ENCODE measurements around the gene WRAP73.
A peak's percentile ranks its signal among the peaks of the same experiment; 100 is the strongest.

The WRAP73 gene

DNA sequence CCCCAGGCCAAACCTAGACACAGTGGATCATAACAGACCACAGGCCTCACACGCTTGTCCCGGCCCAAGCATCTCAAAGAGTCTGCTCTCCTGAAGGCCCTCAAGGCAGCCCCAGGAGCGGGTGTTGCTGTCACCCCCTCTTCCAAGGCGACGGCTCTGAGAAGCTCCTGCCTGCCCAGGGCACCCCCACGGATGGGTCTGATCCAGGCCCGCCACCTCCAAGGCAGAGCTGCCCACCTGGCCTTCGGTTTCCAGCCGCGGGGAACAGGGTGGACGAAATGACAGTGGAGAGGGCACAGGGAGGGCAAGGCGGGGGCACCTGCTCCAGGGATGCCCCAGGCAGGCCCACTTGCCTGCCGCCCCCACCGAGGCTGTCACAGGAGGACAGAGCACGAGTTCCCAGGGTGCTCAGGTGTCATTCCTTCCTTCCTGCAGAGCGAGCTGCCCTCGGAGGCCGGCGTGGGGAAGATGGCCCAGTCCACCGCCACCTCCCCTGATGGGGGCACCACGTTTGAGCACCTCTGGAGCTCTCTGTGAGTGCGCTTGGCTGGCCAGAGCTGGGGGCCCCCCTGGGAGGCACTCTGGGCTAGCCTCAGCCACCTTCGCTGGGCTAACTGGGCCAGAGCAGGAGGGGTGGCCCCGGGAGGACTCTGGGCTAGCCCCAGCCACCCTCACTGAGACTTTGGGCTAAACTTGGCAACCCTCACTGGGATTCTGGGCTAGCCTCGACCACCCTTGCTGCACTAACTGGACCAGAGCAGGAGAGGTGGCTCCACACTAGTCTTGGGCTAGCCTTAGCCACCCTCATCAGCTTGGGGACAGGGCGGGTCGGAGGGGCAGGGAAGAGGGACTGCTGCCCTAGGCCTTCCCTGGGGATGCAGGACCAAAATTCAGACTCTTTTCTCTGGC, 32.2 kb upstream of the WRAP73 start:
- DNase-seq (ENCODE audit: low spot score), result no peak

DNA sequence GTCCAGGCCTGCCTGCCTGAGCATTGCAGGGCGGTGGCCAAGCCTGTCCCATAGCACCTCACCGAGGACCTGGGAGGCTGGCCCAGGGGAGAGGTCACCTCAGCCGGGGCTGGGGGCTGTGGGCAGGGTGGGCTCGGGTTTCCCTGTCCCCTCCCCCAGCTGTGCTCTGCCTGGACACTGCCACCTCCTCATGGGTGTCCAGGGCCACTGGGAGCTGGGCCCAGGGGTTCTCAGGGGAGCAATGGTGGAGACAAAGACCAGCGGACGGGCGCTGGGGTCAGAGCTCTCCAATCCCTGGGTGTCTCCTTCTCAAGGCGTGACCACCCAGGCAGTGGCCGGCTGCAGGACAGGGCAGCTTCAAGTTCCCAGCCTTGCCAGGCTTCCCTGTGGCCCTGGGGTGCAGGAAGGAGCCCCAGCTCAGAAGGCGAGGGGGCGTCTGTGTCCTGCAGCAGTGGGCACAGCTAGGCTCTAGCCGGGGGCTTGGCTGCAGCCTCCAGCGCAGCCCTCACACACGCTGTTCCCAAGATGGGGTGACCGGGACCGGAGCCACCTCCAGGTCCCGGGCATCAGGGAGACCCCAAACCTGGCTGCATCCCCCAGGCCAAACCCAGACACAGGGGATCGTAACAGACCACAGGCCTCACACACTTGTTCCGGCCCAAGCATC, 31.5 kb upstream of the WRAP73 start:
- DNase-seq (ENCODE audit: low spot score), result no peak

DNA sequence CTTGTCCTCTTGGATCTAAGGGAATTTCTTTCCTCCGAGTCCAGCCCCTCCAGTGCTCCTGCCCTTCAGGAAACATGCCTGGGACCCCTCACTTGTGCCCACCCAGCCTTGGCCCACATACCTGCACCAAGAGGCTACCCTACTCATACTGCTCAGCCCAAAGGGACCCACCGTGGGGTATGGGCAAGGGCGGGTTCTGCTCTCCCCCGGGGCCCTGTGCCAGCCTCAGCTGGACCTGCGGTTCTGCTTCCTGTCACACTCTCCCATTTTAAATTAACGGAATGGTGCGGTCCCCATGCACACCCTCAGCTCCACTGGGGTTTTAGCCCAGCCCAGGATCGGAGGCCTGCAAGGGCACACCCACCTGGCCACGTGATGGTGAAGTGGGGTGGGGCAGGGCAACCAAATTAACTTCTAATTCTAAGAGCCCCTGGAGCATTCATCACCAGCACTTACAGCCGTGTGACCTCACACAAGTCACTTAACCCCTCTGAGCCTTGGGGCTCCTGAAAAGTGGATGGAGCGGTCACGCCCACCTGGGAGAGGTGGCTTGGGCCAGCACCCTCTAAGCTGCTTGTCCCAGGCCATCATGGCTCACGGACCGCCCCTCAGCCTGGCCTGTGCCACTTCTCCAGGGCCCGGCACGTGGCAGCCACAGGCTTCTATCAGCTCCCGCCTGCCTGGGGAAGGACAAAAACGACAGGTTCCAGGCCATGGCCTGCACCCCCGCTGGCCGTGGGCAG, 30.8 kb upstream of the WRAP73 start:
- peak; percentile 20 for DNase-seq (ENCODE audit: low spot score)

- DNase-seq (ENCODE audit: low spot score), result no peak
These were observed 30.0 kb upstream of the WRAP73 start for GRCh38 chr1:3679799-3680453.

GRCh38 chr1:3679098-3679555, 29.2 kb upstream of the WRAP73 start:
- no peak for DNase-seq (ENCODE audit: low spot score)

DNA sequence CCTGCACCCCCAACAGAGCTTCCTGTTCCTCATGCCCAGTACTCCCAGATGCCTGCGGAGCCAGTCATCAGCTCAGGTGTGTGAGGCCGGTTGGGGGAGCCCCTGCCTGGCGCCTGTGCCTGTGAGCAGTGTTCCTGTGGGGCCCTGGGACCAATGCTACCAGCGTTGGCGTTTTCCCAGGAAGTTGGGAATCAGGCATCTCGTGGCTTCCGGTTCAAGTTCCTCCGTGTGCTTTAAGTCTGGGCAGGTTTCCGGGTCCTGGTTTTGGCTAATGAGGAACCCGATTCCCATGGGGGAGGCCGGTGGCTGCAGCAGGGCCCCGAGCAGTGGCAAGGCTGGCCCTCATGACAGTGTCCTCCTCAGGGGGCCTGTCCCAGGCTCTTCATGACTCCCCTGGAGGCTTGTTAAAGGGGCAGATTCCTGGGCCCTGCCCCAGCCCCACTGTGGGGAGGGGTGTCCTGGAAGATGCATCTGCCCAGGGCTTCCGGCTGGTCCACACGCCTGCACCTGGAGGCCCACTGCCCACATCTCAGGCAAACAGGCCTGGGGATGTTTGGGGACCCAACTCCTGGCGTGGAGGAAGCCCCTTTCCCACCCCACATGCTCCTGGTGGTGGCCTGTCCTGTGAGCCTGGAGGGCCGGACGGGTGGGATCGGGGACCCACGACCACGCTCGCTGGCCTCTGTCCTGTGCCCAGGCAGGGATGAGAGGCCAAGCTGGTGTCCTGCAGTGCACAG, 28.6 kb upstream of the WRAP73 start:
- peak; percentile 22 for DNase-seq (ENCODE audit: low spot score)

GRCh38 chr1:3677484-3677883, 27.6 kb upstream of the WRAP73 start:
- no peak for DNase-seq (ENCODE audit: low spot score)

- no peak for DNase-seq (ENCODE audit: low spot score)
These were observed 26.9 kb upstream of the WRAP73 start for GRCh38 chr1:3676581-3677470.

DNA sequence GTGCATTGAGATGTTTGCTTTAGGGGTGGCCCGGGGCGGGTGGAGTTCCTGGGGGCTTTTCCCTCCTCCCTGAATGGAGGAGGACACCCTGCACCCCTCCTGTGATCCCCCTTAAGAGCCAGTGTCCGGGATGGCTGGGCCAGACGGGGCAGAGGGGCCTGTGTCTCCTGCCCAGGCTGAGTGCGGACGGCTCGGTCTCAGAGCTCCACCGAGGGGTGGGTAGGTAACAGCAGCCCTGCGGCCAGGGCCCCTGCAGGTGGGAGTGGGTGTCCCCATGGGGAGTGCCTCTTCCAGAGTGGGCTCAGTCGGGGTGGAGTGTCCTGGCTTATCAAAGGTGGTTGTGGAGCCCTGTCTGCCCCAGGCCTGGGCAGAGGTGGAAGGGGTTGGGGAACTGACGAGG, 25.5 kb upstream of the WRAP73 start:
- DNase-seq (ENCODE audit: low spot score), result no peak

GRCh38 chr1:3674100-3675094, 24.5 kb upstream of the WRAP73 start:
- DNase-seq (ENCODE audit: low spot score), result no peak

GRCh38 chr1:3673381-3674099, 23.6 kb upstream of the WRAP73 start:
- DNase-seq (ENCODE audit: low spot score), result no peak

DNA sequence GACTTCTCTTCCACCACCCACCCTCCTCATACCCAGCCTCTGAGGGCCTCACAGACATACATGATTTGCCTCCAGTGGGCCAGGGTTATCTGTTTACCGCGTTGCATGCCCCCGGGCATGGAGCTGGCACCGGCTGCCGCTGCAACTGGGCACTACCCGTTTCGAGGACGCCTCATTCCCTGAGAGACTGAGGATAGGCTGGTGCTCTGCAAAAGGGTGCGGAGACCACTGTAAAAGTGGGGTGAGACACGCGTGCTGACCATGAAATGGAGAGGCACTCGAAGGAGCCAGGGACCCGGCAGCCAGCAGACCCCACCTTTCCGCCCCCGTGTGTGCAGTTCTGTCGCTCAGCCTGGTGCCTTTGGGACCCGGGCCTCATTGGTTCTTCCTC, 23.1 kb upstream of the WRAP73 start:
- DNase-seq (ENCODE audit: low spot score), result no peak

GRCh38 chr1:3672231-3672970, 22.5 kb upstream of the WRAP73 start:
- no peak for DNase-seq (ENCODE audit: low spot score)

DNA sequence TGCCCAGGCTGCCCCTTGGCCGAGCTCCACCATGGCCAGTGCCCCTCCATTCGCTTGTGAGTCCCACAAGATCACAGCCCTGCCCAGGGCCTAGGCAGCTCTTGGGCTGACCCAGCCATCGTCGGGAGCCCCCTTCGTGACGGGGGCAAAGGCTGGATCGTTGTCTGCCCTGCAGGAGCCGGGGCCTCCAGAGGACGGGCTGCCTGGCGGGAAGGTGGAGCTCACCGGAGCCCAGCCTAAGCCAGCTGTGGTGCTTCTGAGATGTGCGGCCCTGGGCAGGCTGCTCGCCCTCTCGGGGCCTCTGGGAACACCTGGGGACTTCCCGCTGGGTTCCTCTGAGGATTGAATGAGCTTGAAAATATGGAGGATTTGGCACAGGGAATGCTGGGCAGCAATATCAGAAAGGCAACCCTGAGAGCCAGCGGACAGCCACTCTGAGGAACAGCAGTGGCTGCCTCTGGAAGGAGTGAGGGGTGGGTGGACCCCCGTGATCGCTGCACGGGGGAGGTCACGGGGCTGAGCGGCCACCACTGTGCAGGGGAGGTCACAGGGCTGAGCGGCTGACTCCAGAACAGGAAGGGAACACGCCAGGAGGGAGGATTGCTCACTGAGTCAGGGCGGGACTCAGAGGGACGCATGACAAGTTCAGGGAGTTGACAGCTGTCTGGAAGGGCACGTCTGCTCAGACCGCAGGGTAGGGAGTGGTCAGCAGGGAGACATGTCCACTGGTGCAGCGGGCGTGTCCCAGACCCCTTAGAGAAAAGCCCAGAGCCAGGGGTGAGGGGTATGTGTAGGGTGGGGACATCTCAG, 21.7 kb upstream of the WRAP73 start:
- no peak for DNase-seq (ENCODE audit: low spot score)

DNA sequence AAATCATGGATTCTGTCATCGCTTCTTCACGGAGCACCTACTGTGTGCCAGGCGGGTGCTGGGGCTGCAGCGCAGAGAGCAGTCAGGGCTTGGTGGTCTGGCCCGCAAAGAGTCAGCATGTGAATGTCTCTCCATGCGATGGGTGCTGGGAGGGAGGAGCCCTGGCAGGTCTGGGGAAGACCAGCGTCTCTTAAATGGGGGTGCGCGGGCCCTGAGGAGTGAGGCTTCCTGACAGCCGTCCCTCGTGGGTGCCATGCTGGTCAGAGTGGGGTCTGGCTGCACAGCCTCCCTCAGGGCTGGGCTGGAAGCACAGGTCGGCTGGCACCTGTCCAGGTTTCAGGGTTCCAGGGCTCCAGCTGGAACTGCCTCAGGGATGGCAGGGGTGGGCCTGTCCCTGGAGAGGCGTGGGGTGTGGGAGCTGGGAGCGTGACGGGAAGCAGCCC, 20.9 kb upstream of the WRAP73 start:
- no peak for DNase-seq (ENCODE audit: low spot score)

DNA sequence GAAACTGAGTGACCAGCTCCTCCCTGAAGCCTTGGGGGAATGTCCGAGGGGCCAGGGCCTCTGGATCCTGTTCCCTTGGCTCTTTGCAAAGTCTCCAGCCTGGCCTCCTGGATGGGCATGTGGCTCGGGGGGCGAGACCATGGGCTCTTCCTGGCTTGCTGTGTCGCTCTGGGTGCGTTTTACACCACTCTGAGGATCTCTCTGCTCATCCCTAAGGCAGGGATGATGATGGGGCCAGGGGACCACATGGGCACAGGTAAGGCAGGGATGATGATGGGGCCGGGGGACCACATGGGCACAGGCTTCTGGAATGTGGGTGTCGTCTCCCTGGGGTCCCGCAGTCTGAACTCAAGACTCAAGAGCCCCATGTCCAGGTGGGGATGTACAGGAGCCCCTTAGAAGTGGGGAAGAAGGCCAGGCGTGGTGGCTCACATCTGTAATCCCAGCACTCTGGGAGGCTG, 20.1 kb upstream of the WRAP73 start:
- no peak for DNase-seq (ENCODE audit: low spot score)

DNA sequence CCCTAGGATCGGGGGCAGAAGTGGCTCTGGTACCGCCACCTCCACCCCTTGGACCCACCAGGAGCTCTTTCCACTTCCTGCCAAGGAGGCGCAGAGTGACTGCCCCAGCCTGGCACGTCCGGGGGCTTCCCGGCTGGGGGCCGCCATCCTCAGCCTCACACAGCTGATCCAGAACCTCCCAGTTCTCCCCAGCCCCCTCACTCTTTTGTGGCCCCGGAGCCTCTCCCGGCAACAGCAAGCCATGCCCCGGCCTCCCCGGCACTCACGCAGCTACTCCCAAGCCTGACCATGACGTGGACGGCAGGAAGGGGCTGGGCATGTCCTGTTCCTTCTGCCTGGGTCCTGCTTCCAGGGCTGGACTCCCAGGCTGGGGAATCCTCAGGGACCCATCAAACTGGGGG, 19.5 kb upstream of the WRAP73 start:
- DNase-seq (ENCODE audit: low spot score), result no peak
